ENCODE data around the gene DDX39A. TPM values are rescaled to one million over a fixed set of nuclear protein-coding genes. Genes with fewer than 3 reads are reported as not detected.
"Not testable (repeated sequence)": the region's sequence is repeated elsewhere in the genome, so short reads cannot be mapped to it uniquely, and the experiment has no call there.

Gene DDX39A
- total RNA-seq, 2 donors from 2014 or later, result 25.5 to 29.8 TPM

- Histone ChIP-seq H3K4me1 (peaks cover 0 to 68% of the 10 kb centered on the region in 2 donors), H3K27me3 (no peaks in the 10 kb centered on the region), H3K4me3 (no peak overlapping the region), H3K36me3 (no peaks in the 10 kb centered on the region), H3K9me3 (no peaks in the 10 kb centered on the region), H3K27ac (peak overlapping the region; percentile 84 to 93)
- TF ChIP-seq CTCF (IDR thresholded peaks at IDR 0.05), result no peak
- no peak for DNase-seq (ENCODE audit: low spot score)
These were observed 40.3 kb downstream of the DDX39A start for GRCh38 chr19:14378890-14379289.

- Histone ChIP-seq H3K36me3 (no peaks in the 10 kb centered on the region), H3K4me1 (peaks cover 0 to 58% of the 10 kb centered on the region in 2 donors), H3K4me3 (no peak overlapping the region), H3K9me3 (no peaks in the 10 kb centered on the region), H3K27me3 (no peaks in the 10 kb centered on the region), H3K27ac (no peak overlapping the region)
- DNase-seq (ENCODE audit: low spot score), result no peak
- TF ChIP-seq CTCF (IDR thresholded peaks at IDR 0.05), result no peak
These were observed 41.2 kb downstream of the DDX39A start for GRCh38 chr19:14377883-14378328.

- Histone ChIP-seq H3K27ac (peak overlapping the region; percentile 90 to 95), H3K9me3 (no peaks in the 10 kb centered on the region), H3K36me3 (no peaks in the 10 kb centered on the region), H3K27me3 (no peaks in the 10 kb centered on the region), H3K4me3 (peak overlapping the region in 1 of 2 donors; percentile 23), H3K4me1 (peaks cover 0 to 41% of the 10 kb centered on the region in 2 donors)
- DNase-seq (ENCODE audit: low spot score), result peak; percentile 66
- TF ChIP-seq CTCF (IDR thresholded peaks at IDR 0.05), result no peak
These were observed 43.4 kb downstream of the DDX39A start for GRCh38 chr19:14375582-14376291.

GRCh38 chr19:14375055-14375581 lies 44.0 kb downstream of the DDX39A start:
- no peak for DNase-seq (ENCODE audit: low spot score)
- peak overlapping the region in 1 of 2 donors; percentile 23 for H3K4me3 ChIP-seq
- peaks cover 0 to 38% of the 10 kb centered on the region in 2 donors for H3K4me1 ChIP-seq
- no peak for TF ChIP-seq CTCF (IDR thresholded peaks at IDR 0.05)
- H3K27ac ChIP-seq, result peak overlapping the region; percentile 90 to 95
- no peaks in the 10 kb centered on the region for H3K9me3 ChIP-seq
- no peaks in the 10 kb centered on the region for H3K36me3 ChIP-seq
- H3K27me3 ChIP-seq, result no peaks in the 10 kb centered on the region

- Histone ChIP-seq H3K4me1 (peaks cover 0 to 40% of the 10 kb centered on the region in 2 donors), H3K27ac (peak overlapping the region; percentile 90 to 95)
- not testable (repeated sequence) for H3K36me3 ChIP-seq; DNase-seq (ENCODE audit: low spot score); H3K27me3 ChIP-seq; H3K9me3 ChIP-seq; H3K4me3 ChIP-seq
These were observed 44.8 kb downstream of the DDX39A start for GRCh38 chr19:14374313-14374712.

GRCh38 chr19:14372384-14373077 lies 46.6 kb downstream of the DDX39A start:
- H3K27me3 ChIP-seq; H3K36me3 ChIP-seq; H3K4me3 ChIP-seq; DNase-seq (ENCODE audit: low spot score); H3K27ac ChIP-seq; H3K9me3 ChIP-seq: not testable (repeated sequence)
- H3K4me1 ChIP-seq, result peaks cover 0 to 33% of the 10 kb centered on the region in 2 donors

Measured in right atrium auricular region (tissue), 2 donors.